Tibial artery (tissue), 4 donors: ENCODE measurements around the gene CBLN3.
"Not testable (repeated sequence)": the region's sequence is repeated elsewhere in the genome, so short reads cannot be mapped to it uniquely, and the experiment has no call there.

Experiments
- DNase-seq, 2 donors: peaks; one replicate each; pipeline ENCODE4 v3.0.0-alpha.2; 2019
- H3K27ac ChIP-seq, 2 donors: fragments of 200-600 bp; sonication (generic) in 1 of 2; 1 replicate in 1 of 2; 2 replicates in 1 of 2; pipeline ENCODE4 v1.5.1; 2018 to 2019; ENCODE audit warnings: mild to moderate bottlenecking in 1 of 2
- H3K27me3 ChIP-seq, 2 donors: fragments of 200-600 bp; sonication (generic) in 1 of 2; one replicate each; pipeline versions ENCODE4 v1.5.1 to v1.6.0; 2016 to 2019
- H3K36me3 ChIP-seq, 3 donors: fragments of 200-600 bp; sonication (generic) in 2 of 3; one replicate each; pipeline ENCODE4 v1.5.1; 2016 to 2019; ENCODE audit warnings: mild to moderate bottlenecking in 2 of 3
- H3K4me1 ChIP-seq, 4 donors: fragments of 200-600 bp; sonication (generic) in 2 of 4; 1 replicate in 3 of 4; 2 replicates in 1 of 4; pipeline ENCODE4 v1.5.1; 2016 to 2019
- H3K4me3 ChIP-seq, 2 donors: fragments of 200-600 bp; sonication (generic) in 1 of 2; 1 replicate in 1 of 2; 2 replicates in 1 of 2; pipeline ENCODE4 v1.5.1; 2018 to 2019; ENCODE audit warnings: mild to moderate bottlenecking in 2 of 2
- H3K9me3 ChIP-seq, 3 donors: fragments of 200-600 bp; sonication (generic) in 1 of 3; one replicate each; pipeline ENCODE4 v1.5.1; 2016 to 2019
- intact Hi-C: fragments of 100-400 bp; cut with DNase I; formaldehyde crosslinking; loops from one replicate; pipeline ENCODE4 v1.15.0; 2023; ENCODE audit warnings: low total_unique reads
- TF ChIP-seq, protein P1 (sequence below), 2 experiments: fragments of 200-600 bp in 1 of 2; fragments of 450-650 bp in 1 of 2; IDR thresholded peaks; one replicate each; pipeline ENCODE4 v1.5.1; 2017 to 2019; ENCODE audit warnings: antibody characterized with exemption in 2 of 2, mild to moderate bottlenecking in 1 of 2, moderate library complexity in 1 of 2

CBLN3 gene

GRCh38 chr14:24429395-24430142 is at the start of gene CBLN3, which contains the start of gene KHNYN:
Gene CBLN3 (minus strand): TSS chr14:24429668. CDS start chr14:24429054, 614 bp downstream.
Gene KHNYN (plus strand): TSS chr14:24429954. CDS start chr14:24430731, 777 bp downstream.
- H3K9me3 ChIP-seq: no peaks in the 10 kb centered on the region
- intact Hi-C loops: loop anchor here (2.0 to 10.0 kb wide), 4 partner anchors 63 to 962 kb away; partner anchors contain the start of genes NGDN and TINF2

GRCh38 chr14:24475261-24475660 is 45.8 kb upstream of the CBLN3 start:
- H3K27me3 ChIP-seq: no peaks in the 10 kb centered on the region
- intact Hi-C loops: no loop called here
- H3K9me3 ChIP-seq: no peaks in the 10 kb centered on the region
- no peaks in the 10 kb centered on the region for H3K36me3 ChIP-seq
- H3K4me3 ChIP-seq: no peak overlapping the region
- no peaks in the 10 kb centered on the region for H3K4me1 ChIP-seq
- no peak overlapping the region for H3K27ac ChIP-seq
- TF ChIP-seq, protein P1, sequence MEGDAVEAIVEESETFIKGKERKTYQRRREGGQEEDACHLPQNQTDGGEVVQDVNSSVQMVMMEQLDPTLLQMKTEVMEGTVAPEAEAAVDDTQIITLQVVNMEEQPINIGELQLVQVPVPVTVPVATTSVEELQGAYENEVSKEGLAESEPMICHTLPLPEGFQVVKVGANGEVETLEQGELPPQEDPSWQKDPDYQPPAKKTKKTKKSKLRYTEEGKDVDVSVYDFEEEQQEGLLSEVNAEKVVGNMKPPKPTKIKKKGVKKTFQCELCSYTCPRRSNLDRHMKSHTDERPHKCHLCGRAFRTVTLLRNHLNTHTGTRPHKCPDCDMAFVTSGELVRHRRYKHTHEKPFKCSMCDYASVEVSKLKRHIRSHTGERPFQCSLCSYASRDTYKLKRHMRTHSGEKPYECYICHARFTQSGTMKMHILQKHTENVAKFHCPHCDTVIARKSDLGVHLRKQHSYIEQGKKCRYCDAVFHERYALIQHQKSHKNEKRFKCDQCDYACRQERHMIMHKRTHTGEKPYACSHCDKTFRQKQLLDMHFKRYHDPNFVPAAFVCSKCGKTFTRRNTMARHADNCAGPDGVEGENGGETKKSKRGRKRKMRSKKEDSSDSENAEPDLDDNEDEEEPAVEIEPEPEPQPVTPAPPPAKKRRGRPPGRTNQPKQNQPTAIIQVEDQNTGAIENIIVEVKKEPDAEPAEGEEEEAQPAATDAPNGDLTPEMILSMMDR (IDR thresholded peaks at IDR 0.05): no peak
- DNase-seq: no peak

More at GRCh38 chr14:24429395-24430142, at the start of gene CBLN3, which contains the start of gene KHNYN:
- peak within 1 kb of the TSS; percentile 94 to 96 for H3K27ac ChIP-seq
- H3K4me1 ChIP-seq: peaks cover 0 to 37% (median 28%) of the 10 kb centered on the region in 4 donors
- TF ChIP-seq, protein P1 (IDR thresholded peaks at IDR 0.05): no peak
- no peaks in the 10 kb centered on the region for H3K27me3 ChIP-seq
- H3K4me3 ChIP-seq: peak within 1 kb of the TSS; percentile 64 to 81
- peaks cover 23 to 34% (median 27%) of the 10 kb centered on the region in 3 donors for H3K36me3 ChIP-seq
- peak; percentile 91 to 96 for DNase-seq

GRCh38 chr14:24473211-24473610 is 43.7 kb upstream of the CBLN3 start:
- Histone ChIP-seq H3K27ac (no peak overlapping the region), H3K9me3 (no peaks in the 10 kb centered on the region), H3K27me3 (no peaks in the 10 kb centered on the region), H3K4me1 (no peaks in the 10 kb centered on the region), H3K4me3 (no peak overlapping the region), H3K36me3 (no peaks in the 10 kb centered on the region)
- intact Hi-C loops: no loop called here
- TF ChIP-seq, protein P1 (IDR thresholded peaks at IDR 0.05): no peak
- DNase-seq: no peak

GRCh38 chr14:24470450-24470849 is 41.0 kb upstream of the CBLN3 start:
- DNase-seq, H3K27me3 ChIP-seq, intact Hi-C loops, H3K27ac ChIP-seq, H3K4me3 ChIP-seq, H3K36me3 ChIP-seq, H3K9me3 ChIP-seq, H3K4me1 ChIP-seq: not testable (repeated sequence)

DNA sequence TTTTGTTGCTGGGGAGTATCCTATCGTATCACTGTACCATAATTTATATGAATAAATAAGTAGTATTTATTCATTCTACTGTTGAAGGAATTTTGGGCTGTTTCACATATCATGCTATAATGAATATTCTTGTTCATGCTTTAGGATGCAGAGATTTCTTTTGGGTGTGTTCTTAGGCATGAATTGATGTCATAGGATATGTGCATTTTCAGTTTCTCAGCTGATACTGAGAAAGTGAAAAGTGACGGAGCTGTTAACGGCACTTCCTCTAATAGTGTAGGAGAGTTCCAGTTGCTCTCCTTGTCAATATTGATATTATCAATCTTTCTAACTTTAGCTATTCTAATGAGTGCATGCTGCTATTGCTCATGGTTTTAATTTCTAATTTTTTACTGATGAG is 36.3 kb upstream of the CBLN3 start:
- intact Hi-C loops: no loop called here
- no peak overlapping the region for H3K4me3 ChIP-seq
- no peak overlapping the region for H3K27ac ChIP-seq
- no peaks in the 10 kb centered on the region for H3K27me3 ChIP-seq
- no peak for DNase-seq
- no peaks in the 10 kb centered on the region for H3K36me3 ChIP-seq
- no peaks in the 10 kb centered on the region for H3K4me1 ChIP-seq
- no peaks in the 10 kb centered on the region for H3K9me3 ChIP-seq
- TF ChIP-seq, protein P1 (IDR thresholded peaks at IDR 0.05): no peak

- no peaks in the 10 kb centered on the region for H3K4me1 ChIP-seq
- TF ChIP-seq, protein P1 (IDR thresholded peaks at IDR 0.05): no peak
- H3K27me3 ChIP-seq: no peaks in the 10 kb centered on the region
- H3K4me3 ChIP-seq: no peak overlapping the region
- no peak for DNase-seq
- no peaks in the 10 kb centered on the region for H3K36me3 ChIP-seq
- H3K9me3 ChIP-seq: no peaks in the 10 kb centered on the region
- intact Hi-C loops: no loop called here
- no peak overlapping the region for H3K27ac ChIP-seq
These were observed 35.9 kb upstream of the CBLN3 start for GRCh38 chr14:24465368-24465767.
